Islet precursor cell (in vitro differentiated cells): ENCODE measurements around the gene DDX1.
"Not testable (repeated sequence)": the region's sequence is repeated elsewhere in the genome, so short reads cannot be mapped to it uniquely, and the experiment has no call there.

Experiments used
- DNase-seq: peaks from one replicate; pipeline ENCODE4 v3.0.0-alpha.2; 2018

Gene DDX1

GRCh38 chr2:15591692-15592463 lies at the start of gene DDX1:
Gene DDX1, plus strand, starts transcription at chr2:15591868. Its CDS starts 66 bp downstream, at chr2:15591934.
- DNase-seq, result peak; percentile 92

DNA sequence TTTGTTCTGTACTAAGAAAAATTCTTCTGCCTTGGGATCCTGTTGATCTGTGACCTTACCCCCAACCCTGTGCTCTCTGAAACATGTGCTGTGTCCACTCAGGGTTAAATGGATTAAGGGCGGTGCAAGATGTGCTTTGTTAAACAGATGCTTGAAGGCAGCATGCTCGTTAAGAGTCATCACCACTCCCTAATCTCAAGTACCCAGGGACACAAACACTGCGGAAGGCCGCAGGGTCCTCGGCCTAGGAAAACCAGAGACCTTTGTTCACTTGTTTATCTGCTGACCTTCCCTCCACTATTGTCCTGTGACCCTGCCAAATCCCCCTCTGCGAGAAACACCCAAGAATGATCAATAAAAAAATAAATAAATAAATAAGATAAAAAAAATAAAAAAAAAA lies 49.4 kb upstream of the DDX1 start:
- DNase-seq, result not testable (repeated sequence)

- DNase-seq, result no peak
Measured at GRCh38 chr2:15543053-15543452, 48.6 kb upstream of the DDX1 start.

GRCh38 chr2:15543541-15543940 lies 48.1 kb upstream of the DDX1 start:
- DNase-seq, result no peak

DNA sequence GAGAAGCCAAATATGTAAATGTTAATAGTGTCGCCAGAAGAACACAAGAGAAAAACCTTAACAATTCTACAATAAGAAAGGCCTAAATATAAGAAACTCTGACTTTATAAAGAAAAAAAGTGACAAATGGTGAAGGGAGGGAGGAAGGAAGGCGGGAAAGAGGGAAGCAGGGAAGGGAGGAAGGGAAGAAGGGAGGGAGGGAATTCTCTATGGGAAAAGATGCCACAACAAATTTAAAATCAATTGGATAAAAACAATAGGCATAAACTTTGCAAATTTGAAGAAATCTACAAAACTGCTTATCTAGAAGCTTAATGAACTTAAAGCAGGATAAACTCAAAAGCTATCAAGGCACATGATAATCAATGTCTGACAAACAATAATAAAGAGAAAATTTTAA lies 47.4 kb upstream of the DDX1 start:
- DNase-seq, result no peak

DNA sequence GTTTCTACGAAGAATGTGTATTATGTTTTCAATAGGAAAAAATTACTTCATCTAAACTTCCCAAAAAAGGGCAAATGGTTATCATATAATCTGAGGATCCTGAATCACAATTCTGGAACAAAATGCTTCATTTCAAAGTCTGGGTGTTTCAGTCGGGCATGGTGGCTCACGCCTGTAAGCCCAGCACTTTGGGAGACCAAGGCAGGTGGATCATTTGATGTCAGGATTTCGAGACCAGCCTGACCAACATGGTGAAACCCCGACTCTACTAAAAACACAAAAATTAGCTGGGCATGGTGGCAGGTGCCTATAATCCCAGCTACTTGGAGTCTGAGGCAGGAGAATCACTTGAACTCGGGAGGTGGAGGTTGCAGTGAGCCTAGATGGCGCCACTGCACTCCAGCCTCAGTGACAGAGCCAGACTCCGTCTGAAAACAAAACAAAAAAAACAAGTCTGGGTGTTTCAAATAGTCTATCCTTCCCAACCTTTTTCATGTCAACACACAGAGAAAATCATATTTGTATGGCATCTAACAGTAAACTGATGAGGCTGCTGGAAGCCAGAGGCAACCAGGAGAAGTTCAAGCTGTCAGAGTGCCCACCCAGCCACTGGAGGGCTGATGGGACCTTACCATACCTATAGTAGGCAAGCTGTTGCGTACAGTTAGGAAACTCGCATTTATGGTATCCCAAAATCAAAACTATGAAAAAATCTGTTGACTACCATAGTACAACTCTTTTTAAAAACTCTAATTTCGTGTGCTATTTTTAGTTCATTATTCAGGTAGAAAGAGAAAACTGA lies 45.2 kb upstream of the DDX1 start:
- no peak for DNase-seq

- DNase-seq, result no peak
Measured at GRCh38 chr2:15547115-15547876, 44.4 kb upstream of the DDX1 start.

DNA sequence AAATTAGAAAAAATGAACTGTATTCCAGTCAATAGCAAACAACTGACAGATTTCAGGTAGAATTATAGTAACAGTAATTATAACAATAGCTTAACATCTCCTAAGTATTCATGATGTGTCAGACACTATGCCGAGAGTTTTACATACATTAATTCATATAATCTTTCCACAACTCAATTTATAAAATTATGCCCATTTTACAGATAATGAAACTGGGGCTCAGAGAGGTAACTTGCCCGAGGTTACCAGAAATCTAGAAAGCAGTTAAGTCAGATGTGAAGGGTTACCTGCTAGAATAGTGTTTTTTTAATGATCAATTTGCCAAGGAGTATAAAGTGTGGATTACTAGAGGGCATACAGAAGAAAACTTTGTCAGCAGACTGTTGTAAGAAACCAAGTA lies 42.7 kb upstream of the DDX1 start:
- DNase-seq, result no peak

DNA sequence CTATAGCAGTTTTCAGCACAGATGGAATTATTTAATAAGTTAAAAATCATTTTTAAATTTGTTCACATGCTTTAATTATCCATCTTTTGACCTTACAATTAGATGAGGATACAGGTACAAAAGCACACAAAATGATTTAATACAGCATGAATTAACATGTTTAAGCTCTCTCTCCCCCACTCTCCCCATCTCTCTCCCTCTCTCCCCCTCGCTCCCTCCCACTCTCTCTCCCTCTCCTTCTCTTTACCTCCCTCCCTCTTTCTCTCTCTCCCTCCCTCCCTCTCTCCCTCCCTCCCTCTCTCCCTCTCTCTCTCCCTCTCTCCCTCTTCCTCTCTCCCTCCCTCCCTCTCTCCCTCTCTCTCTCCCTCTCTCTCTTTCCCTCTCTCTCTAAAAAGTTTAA lies 38.1 kb upstream of the DDX1 start:
- no peak for DNase-seq

DNA sequence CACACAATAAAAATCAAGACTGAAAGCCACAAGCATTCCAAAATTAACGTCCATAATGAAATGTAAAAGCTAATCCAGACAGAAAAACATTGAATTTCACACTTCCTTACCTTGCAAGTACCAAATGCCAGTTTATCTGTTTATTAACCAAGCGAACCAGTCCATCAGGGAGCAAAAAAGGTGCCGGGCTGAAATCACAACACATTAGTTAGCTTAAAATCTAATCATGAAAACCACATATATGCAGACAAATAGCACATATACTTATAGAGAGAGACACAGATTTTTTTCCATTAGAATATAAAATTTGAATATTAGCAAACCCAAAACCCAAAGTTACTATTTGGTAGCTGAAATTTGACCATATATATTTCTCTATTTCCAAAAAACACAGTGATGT lies 37.7 kb upstream of the DDX1 start:
- no peak for DNase-seq

DNA sequence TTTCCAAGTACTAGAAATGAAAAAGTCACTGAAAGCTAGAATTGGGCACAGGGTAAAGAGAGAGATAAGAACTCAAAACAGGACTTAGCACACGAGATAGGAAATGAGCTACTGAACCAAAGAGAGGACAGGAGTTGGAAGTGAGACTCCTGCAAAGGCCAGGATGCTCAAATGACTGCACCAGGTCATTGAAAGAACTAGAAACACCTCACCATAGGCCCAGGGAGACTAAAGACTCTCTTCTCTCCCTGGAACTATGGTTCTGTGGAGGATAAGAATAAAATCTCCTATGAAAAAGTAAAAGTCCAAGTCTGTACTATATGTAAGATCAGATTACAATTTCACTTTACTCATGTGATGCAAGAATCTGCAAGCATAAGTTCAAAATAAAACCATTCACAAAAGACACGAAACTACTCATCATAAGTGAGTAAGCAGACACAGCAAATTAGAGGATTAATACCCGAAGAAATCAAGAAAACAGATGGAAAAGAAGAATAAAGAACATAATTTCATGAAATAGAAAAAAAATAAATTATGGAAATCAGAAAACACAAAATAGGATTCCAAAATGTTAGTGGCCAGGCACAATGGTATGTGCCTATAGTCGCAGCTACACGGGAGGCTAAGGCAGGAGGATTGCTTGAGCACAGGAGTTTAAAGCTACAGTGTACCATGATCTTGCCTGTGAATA lies 37.0 kb upstream of the DDX1 start:
- DNase-seq, result no peak

GRCh38 chr2:15555760-15556193 lies 35.9 kb upstream of the DDX1 start:
- no peak for DNase-seq

GRCh38 chr2:15556311-15556930 lies 35.2 kb upstream of the DDX1 start:
- no peak for DNase-seq

DNA sequence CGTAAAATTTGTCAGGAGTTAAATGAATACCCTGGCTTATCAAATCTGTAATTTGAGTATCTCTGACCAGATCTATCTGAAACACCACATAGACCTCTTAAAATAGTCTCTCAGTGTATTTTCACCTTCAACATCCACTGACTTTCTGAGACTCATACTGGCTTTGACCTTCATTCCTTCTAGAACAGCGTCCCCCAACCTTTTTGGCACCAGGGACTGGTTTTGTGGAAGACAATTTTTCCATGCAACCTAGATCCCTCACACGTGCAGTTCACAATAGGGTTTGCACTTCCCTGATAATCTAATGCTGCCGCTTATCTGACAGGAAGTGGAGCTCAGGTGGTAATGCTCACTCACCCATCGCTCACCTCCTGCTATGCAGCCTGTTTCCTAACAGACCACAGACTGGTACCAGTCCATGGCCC lies 33.8 kb upstream of the DDX1 start:
- DNase-seq, result no peak

DNA sequence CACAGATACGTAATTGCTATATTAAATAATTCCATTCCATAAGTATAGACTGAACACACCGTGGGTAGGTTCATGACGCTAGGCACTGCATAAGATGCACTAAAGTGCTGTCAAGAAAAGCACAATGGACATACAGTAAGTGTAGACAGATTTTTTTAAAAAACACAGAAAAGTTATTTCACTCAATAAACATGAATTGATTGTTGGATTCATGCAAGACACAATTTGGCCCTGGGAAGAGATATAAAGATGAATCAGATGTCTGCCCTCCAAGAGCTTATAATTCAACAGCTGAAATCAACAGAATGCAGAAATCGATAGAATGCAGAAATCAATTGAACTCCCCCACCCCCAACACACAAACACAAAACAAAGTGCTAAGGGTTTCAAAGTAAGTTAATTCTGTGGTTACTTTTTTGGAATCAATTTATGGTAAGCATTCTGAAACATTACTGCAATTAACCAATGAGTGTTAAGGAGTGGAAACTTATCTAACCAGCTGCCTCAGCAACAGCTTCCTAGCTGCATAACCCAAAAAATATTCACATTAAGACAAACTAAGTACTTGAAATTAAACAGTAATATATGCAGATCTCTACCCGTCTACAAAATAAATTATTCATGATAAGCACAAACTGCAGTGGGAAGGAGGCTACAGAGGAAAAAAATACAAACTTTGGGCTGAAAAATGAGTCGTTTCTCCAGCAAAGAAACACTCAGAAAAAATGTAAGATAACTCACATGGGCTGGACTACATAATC lies 32.1 kb upstream of the DDX1 start:
- no peak for DNase-seq

DNA sequence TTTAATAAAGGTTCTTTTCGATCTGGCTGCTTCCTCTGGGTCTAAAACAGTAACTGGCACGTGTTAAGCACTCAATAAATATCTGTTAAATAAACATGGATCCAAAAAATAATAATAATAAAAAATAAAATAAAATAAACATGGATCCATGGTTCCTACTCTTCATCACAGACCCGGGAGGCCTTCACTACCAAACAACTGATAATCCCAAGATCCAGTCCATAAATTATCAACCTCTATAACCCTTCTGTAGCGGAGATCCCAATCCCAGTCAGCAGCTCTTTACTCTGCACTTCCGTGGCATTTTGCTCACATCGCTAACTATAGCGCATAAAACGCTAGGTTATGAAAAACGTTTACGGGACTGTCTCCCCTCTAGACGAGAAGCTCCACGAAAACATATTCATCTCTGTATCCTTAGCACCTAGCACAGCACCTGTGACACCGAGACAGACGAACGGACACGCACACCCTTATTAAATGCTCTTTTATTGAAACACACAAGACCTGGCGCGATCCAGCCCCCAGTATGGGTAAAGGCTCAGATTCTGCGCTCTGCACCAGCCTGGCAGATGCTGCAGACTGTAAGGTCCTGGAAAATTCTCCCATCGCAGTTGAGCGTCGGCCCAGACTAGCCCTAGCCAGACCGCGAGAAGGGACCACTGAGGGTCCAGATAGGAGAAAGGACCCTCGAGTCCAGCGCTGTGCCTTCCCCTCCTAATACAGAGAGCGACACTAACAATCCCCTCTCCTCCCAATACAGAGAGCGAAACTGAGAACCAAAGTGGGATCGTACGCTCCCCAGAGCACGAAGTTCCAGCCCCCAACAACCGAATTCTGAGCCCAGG lies 31.3 kb upstream of the DDX1 start:
- DNase-seq, result peak; percentile 64

DNA sequence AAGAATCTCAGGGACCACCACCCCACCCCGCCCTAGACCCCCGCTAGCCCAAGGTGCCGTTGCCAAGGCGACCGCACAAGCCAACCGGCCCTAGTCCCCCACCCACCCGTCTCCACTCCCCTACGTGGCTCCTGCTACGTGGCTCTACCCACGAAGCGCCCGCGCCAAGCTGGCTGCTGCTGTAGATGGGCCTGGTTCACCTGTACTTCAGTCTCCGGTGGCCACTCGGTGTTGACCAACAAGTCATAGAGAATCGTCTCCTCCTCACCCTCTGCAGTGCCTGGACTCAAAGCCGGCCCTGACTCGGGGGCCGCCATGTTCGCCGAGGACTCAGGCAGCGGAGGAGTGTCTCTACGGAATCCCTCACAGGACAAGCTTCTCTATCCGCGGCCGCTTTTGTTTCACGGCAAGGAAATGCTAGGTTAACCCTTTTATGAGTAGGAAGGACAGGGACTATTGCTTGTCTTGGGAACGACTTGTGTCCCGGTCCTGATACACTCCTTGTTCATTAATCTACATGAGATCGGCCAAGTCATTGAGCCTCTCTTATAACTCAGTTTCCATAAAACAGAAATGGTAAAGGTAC lies 30.6 kb upstream of the DDX1 start, which contains the start of gene NBAS:
Gene NBAS (minus strand): TSS at position 347 of the 586 bp plus-strand sequence. CDS start 30 bp downstream, at position 317.
- DNase-seq, result peak; percentile 95

DNA sequence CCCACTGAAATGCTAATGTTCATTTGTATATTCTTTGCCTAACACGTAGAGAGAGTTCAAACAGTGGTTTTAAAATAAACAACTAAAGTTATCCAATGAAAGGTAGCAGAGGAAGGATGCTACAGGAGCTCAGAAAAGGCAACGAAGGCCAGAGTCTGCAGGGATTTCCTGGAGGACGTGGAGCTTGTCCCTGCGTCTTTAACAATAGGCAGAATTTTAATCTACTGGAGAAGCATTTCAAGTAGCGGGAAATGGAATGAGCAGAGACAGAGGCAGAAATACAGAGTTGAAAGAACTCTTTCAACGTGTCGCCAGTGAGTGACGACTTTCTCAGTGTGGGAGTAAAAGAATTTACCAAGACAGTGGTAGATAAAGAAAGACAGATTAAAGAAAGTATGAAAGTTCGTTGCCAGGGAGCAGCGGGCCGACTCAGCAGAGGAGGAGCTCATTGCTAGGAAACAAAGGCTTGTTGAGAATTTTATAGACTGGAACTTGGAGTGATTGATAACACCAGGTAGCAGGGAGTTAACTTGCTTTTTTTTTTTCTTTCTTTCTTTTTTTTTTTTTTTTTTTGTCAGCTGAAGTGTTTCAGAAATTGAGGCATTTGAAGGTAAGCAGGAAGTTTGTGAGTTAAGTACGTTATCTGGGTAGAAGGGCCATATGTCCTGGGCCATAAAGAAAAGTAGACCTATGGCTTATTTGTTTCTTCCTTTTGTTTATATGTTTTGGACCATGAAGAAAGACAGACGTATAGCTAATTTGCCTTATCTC lies 29.9 kb upstream of the DDX1 start:
- no peak for DNase-seq

DNA sequence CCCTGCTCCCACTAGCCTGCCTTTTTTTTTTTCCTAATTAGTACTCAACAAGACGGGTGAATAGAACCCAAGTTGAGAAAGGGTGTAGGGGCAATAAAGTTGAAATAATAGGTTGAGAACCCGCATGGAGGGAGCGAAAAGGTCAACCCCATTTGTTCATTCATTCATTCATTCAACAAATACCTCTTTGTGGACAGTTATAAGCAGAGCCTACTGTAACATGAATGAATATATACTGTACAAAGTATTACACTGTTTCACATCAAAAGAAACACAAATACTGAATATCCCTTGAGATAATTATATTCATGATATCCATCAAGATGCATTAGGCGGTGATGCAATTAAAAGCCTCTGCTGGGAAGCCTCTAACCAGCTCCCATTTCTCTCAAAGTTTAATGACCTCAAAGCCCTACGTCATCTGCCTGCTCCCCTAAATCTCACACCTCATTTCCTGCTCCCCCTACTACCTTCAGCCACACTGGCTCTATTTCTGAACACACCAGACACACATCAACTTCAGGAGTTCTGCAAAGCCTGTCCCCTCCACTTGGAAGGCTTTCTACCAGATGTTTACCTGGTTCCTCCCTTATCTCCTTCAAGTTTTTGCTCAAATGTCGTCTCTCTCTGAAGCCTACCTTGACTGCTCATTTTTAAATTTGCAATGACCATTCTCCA lies 29.2 kb upstream of the DDX1 start:
- DNase-seq, result no peak
